Epithelial cell of prostate (primary cell): ENCODE measurements around the gene GARS1.
A peak's percentile ranks its signal among the peaks of the same experiment; 100 is the strongest.

Source experiments
- DNase-seq: peaks from one replicate; pipeline ENCODE4 v3.0.0-alpha.2; 2011; ENCODE audit warnings: low read depth, low spot score
- H3K27ac ChIP-seq: fragments of 450-650 bp; 2 replicates; pipeline ENCODE4 v1.5.1; 2017; ENCODE audit warnings: mild to moderate bottlenecking

The GARS1 gene, protein sequence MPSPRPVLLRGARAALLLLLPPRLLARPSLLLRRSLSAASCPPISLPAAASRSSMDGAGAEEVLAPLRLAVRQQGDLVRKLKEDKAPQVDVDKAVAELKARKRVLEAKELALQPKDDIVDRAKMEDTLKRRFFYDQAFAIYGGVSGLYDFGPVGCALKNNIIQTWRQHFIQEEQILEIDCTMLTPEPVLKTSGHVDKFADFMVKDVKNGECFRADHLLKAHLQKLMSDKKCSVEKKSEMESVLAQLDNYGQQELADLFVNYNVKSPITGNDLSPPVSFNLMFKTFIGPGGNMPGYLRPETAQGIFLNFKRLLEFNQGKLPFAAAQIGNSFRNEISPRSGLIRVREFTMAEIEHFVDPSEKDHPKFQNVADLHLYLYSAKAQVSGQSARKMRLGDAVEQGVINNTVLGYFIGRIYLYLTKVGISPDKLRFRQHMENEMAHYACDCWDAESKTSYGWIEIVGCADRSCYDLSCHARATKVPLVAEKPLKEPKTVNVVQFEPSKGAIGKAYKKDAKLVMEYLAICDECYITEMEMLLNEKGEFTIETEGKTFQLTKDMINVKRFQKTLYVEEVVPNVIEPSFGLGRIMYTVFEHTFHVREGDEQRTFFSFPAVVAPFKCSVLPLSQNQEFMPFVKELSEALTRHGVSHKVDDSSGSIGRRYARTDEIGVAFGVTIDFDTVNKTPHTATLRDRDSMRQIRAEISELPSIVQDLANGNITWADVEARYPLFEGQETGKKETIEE

DNA sequence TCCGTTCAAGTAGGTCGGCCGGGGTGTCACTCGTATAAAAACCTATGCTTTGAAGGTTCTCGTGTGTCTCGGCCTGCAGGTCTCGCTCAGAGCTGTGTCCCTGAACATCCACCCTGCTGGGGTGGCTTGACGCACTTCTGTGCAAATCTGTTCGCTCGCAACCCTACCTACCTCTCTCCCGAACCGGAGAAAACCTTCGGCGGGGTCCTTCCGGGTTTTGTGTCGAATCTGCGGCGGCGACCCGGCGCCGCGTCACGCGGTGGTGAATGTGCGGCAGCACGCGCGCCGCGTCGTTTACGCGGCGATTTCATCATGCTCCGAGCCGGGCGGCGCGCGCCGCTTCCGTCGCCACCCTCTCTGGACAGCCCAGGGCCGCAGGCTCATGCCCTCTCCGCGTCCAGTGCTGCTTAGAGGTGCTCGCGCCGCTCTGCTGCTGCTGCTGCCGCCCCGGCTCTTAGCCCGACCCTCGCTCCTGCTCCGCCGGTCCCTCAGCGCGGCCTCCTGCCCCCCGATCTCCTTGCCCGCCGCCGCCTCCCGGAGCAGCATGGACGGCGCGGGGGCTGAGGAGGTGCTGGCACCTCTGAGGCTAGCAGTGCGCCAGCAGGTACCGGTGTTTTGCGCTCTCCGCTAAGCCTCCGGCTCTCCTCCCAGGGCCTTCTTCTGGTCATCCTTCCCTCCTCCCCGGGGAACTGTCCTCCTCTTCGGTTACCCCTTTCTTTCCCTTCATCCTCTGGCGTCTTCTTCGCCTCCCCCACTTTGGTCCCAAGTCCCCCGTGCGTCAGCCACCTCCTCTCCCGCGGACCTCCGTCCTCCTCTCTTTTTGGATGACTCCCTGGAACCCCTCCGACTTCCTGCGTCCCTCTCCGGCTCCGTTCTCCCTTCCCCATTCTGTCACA is at the start of gene GARS1:
TSS of gene GARS1 (plus strand) at position 339 of the 896 bp plus-strand sequence. CDS start at position 383, 44 bp downstream.
- DNase-seq, result peak; percentile 53
- peak within 1 kb of the TSS; percentile 97 for H3K27ac ChIP-seq

DNA sequence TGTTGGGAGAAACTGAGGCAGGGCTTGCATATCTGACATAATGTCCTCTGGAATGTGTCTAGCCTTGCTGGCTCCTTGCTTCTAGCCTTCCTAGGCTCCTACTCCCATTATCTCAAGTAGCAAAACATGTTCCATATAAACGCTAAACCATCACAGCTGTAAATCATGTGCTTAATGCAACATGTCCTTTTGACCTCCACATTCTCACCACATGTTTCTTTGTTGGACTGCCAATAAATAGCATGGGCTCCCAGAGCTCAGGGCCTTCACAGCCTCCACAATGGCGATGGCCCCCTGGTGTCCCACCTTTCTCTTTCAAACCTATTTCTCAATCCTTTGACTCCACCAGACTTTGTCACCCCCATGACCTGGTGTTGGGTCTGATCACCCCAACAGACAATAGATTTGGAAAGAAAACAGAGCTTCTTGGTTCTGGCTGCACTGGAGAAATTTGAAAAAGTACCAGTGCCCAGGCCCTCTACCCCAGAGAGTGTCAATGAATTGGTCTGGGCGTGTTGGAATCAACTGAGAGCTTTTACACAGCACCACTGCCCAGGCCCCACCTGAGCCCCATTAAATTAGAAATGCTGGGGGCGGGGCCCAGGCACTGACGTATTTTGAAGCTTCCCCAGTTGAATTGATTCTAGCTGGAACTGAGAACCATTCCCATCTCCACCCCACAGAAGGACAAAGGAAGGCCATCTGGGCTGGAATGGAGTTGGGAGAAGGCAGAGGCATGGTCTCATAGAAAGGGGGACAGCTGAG is 48.7 kb upstream of the GARS1 start:
- DNase-seq, result no peak
- H3K27ac ChIP-seq, result no peak overlapping the region

DNA sequence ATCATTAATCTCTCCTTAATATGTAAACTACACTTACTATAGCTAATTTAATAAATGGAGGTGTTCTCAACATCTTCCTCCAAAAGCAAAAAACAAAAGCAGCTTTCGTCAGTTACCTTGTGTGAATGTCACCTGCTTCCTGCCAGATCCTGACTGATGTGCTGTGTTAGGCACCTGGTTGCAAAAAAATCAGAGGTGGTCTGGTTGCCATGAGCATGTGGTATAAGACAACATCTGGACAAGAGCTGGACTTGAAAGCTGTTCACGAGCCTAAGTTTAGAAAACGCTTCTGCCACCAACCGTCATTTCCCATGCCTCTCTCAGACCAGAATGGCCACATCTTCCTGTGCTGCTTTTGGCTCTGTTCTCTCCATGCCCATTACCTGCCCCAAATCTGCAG is 48.1 kb upstream of the GARS1 start:
- DNase-seq, result no peak
- no peak overlapping the region for H3K27ac ChIP-seq

DNA sequence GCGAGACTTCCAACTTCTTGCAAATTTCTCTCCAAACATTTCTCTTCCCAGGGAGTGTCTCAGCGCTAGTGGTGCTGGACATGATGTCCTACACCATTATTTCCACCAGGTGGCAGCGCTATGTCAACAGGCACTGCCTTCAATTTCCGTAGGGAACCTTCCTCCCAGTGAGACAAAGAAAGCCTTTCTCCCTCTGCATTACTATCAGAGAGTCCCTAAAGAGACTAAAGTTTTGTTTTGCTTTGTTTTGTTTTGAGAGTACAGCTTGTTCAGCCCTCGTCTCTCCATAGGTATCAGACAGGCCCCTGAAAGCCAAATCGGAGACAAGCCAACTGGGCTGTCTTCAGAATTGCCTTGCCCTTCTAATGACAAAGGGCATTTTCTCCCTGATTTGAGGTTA is 45.8 kb upstream of the GARS1 start:
- H3K27ac ChIP-seq, result peak overlapping the region; percentile 98
- no peak for DNase-seq

DNA sequence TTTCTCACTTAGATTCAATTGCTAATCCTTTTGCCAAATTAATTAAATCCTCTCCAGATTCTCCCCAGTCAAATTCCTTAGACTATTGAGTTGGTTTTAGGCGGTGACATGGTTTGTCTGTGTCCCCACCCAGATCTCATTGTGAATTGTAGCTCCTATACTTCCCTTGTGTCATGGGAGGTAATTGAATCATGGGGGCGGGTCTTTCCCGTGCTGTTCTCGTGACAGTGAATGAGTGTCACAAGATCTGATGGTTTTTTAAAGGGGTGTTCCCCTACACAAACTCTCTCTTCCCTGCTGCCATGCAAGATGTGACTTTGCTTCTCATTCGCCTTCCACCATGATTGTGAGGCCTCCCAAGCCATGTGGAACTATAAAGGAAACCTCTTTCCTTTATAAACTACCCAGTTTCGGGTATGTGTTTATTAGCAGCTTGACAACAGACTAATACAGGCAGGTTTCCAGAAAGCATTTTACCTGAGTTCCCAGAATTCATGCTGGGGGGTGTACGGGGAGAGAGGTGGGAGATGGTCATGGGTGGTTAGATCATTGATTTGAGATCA is 44.7 kb upstream of the GARS1 start:
- peak; percentile 56 for DNase-seq
- H3K27ac ChIP-seq, result peak overlapping the region; percentile 98

DNA sequence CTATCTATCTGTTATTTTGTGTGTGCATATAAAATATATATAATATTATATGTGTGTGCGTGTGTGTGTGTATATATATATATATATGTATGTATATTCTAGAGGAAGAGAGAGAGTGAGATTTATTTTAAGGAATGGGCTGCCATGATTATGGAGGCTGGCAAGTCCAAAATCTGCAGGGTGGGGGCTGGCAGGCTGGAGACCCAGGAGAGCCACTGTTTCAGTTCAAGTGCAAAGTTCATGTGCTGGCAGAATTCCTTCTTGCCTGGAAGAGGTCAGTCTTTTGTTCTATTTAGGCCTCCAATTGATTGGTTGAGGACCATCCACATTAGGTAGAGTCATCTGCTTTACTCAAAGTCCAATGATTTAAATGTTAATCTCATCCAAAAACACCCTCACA is 42.3 kb upstream of the GARS1 start:
- no peak for DNase-seq
- H3K27ac ChIP-seq, result peak overlapping the region; percentile 98

DNA sequence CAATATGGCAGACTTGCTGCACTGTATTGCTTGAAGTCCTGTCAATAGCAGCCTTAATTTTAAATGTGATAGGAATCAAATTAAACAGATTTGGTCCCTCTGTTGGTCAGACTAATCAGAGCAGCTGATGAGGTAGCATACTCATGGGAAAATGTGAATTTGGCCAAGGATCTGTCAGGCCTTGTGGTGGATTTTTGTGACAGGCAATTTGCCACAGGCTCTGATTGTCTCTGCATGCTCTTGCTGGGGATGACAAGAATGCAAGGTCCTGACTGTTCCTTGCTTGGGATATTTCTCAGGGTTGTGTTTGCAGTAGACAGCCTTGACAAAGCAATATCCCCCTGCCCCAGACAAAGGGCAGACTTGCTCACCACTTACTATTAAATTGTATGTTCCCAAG is 41.5 kb upstream of the GARS1 start:
- no peak overlapping the region for H3K27ac ChIP-seq
- DNase-seq, result no peak

DNA sequence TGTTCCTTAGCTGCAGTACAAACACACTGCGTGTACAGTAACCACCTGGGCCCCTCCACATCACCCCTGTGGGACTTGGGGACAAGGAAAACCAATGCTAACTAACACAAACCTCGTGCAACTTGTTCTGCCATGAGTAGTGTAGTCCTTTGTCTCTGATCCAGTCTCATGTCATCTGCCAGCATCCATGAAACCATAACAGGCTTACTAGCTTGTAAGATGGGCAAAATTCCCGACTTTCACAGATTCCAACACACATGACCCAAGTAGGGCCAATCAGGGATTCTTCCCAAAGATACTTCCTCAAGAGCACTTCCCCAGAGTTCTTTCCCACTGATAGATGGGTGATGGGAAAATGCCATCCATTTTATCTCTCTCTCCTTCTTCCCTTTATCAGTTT is 41.1 kb upstream of the GARS1 start:
- H3K27ac ChIP-seq, result no peak overlapping the region
- DNase-seq, result no peak

DNA sequence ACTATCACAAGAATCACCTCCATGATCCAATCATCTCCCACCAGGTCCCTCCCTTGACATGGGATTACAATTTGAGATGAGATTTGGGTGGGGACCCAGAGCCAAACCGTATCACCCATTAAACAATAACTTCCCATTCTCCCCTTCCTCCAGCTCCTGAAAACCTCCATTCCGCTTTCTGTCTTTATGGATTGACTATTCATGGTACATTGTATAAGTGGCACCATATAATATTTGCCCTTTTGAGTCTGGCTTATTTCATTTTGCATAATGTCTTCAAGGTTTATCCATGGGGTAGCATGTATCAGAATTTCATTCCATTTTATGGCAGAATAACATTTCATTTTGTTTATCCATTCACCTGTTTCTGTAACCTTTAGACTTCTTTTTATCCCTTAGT is 39.2 kb upstream of the GARS1 start:
- no peak overlapping the region for H3K27ac ChIP-seq
- DNase-seq, result no peak

DNA sequence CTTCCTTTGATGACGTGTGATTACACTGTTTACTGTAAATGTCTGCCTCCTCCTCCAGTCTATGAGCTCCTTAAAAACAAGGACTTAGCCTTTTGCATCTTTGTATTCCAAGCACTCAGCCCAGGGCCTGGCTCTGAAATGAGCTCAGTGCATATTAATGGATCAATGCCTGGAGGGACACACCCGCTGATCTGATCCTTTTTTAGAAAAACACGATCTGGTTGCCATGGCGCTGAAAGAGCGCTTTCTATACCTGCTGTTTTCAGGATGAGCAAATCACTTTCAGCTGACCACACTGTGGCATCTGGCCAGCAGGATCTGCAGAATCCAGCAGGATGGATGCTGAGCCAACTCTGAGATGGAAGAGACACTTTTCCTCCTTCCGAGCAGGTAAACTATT is 37.8 kb upstream of the GARS1 start:
- DNase-seq, result no peak
- no peak overlapping the region for H3K27ac ChIP-seq

DNA sequence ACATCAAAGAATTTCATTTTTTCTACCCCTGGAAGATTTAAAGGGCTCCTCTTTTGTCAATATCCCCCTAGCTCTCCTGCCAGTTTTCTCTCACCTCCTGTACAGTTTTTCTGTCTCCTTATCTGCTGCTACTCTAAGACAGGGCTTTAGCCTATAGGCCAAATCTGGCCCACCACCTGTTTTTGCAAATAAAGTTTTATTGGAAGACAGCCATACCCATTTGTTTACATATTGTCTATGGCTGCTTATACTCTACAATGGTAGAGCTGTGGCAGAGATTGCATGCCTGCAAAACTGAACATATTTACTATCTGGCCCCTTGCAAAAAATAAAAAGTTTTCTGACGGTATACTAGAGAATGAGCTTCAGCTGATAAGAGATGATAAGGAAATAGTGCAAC is 37.4 kb upstream of the GARS1 start:
- DNase-seq, result no peak
- no peak overlapping the region for H3K27ac ChIP-seq

DNA sequence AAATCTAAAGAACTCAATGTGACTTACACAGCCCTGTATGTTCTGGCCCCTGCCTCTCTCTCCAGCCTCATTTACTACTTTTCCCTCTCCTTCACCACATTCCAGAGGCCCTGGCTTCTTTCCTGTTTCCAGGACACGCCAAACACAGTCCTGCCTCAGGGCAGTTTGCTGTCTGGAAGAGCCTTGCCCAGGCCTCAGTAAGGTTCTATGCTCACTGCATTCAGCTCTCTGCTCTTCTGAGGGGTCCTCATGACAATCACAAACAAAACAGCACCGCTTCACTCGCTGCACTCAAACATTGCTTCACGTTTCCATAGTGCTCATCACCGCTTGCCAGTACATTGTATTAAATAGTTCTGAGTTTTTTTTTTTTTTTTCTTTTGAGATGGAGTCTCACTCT is 35.1 kb upstream of the GARS1 start:
- no peak for DNase-seq
- H3K27ac ChIP-seq, result no peak overlapping the region

DNA sequence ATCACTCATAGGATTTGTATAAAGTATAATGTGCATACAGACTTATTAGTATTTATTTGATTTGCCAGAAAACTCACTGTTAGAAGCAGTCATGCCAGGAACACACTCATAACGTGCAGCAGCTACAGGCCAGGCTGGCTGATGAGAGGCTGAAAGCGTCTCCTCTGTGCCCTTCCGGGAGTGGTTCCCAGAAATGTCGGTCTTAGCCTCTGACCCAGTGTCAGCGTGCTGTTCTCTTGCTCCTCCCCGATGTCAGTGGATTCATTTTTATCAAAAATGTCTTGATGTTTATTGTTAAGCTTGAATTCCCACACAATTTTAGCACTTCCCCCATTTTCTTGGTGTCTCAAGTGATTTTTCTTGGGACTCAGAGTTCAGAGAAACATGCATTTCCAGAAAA is 33.3 kb upstream of the GARS1 start:
- H3K27ac ChIP-seq, result no peak overlapping the region
- DNase-seq, result no peak

DNA sequence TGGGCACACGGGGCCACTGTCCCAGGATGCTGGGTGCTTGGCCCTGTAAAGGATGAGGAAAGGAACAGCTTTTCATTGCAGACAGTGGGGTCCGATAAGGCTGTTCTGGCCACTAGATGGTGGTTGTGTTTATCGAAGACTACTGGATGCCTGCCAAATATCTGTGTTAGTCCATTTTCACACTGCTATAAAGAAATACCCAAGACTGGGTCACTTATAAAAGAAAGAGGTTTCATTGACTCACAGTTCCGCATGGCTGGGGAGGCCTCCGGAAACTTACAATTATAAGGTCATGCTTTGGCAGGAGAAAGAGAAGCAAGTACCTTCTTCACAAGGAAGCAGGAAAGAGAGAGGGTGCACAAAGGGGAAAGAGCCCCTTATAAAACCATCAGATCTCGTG is 32.2 kb upstream of the GARS1 start:
- H3K27ac ChIP-seq, result no peak overlapping the region
- no peak for DNase-seq

DNA sequence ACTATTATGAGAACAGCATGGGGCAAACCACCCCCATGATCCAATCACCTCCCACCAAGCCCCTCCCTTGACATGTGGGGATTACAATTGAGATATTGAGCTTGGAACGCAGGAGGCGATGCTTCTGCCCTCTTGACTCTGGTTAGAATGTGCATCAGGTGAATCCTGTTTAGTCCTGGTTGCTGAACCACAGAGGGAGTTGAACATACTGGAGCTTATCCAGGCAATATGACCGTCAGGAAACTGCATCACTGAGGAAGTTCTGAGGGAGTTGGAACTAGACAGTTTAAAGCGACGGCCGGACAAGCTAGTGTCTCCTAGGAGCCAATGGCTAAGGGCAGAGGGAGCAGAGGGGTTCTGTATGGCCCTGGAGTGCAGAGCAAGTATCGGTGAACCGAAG is 31.8 kb upstream of the GARS1 start:
- no peak for DNase-seq
- H3K27ac ChIP-seq, result peak overlapping the region; percentile 15

DNA sequence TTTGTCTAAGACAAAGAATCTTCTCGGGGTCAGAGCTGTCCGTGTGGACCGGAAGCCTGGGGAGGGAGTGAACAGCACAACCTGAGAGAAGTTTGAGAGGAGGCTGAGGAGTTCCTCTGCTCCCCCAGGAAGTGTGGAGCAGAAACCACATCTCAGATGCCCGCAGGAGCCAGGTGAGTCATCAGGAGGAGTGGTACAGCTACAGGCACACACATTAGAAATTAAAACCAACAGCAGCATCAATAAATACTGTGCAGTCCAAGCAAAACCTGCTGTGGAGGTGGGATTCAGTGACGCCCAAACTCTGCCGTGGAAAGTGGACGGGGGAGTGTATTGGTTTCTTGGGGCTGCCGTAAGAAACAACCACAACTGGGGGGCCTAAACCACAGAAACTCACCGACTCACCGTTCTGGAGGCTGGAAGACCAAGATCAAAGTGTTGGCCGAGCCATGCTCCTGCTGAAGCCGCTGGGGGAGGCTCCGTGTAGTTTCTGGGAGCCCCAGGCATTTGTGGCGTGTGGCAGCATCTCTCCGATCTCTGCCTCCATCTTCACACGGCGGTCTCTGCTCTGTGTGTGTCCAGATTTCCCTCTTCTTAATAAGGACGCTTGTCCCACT is 31.2 kb upstream of the GARS1 start:
- peak overlapping the region; percentile 15 for H3K27ac ChIP-seq
- DNase-seq, result no peak

DNA sequence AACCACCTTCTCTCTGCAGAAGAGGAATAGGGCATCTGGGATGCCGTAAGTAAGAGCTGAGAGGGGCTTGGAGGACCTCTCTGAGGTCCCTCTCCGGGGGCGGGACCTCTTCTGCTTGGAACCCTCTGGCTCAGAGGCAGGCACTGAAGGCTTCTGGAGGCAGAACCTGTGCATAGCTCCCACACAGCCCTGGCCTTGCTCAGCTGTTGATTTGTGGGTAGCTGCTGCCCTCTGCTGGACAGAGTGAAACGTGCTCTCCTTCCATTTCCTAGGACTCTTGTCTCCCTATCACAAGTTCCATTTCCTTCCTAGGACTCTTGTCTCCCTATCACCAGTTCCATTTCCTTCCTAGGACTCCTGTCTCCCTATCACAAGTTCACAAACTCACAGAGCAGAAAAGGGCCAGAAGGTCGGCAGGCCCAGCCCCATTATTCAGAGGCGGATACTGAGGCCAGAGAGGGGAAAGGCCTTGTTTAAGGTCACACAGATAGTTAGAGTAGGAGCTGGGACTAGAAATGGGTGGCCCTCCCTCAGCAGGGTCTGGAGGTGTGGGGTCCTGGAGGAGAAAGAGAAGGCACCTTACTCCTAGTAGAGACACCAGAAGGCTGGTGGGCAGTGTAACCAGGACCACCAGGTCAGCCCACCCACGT is 30.3 kb upstream of the GARS1 start:
- peak; percentile 39 for DNase-seq
- H3K27ac ChIP-seq, result no peak overlapping the region

DNA sequence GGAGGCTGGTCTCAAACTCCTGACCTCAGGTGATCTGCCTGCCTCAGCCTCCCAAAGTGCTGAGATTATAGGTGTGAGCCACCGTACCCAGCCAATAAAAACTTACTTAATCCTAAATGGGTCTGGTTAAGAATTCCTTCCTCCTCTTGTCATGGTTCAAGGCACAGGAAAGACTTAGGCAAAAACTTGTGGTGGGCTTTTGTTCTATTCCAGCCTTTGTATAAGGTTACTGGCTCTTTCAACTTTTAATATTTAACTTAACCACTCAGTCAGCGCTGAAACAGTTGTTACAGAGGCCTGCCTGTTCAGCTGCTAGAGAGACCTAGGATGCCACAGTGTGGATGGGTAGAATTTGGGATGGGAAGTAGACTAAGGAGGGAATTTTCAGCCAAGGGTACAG is 28.1 kb upstream of the GARS1 start:
- DNase-seq, result no peak
- H3K27ac ChIP-seq, result no peak overlapping the region

DNA sequence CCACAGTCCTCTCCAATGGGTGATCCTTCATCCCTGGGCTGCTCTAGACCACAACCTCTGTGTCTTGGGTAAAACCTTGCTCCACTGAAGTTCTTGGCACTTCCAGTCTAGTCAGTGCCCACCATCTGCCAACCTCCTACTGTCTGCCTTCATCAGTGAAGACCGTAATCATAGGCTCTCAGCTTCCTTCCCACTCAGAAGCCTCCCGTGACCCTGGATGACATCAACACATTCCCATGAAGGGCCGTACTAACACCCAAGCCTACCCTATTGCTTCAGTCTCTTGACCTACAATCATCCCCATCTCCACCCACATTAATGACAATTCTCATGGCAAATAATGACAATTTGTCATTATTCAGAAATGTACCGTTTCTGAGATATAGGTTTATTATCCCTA is 27.6 kb upstream of the GARS1 start:
- no peak overlapping the region for H3K27ac ChIP-seq
- DNase-seq, result no peak
